Caco-2 (cell line): ENCODE data around the gene ENPP3. TPM values are rescaled to one million over a fixed set of nuclear protein-coding genes. Genes with fewer than 3 reads are reported as not detected.

Source experiments
- BruUV-seq: library from RNA; stranded (reverse); fragments of 400-500 nt; replicated peaks from 2 replicates; lab custom pipeline; 2021; lab: Mats Ljungman, UMichigan
- CTCF ChIA-PET: fragments of 300-600 bp; sonication (Branson Sonifier 250); formaldehyde crosslinking; loops from one replicate; lab custom pipeline; 2022; ENCODE audit warnings: antibody characterized with exemption; lab: Charles Lee
- POLR2A ChIA-PET: fragments of 300-600 bp; sonication (Branson Sonifier 250); formaldehyde crosslinking; loops from one replicate; lab custom pipeline; 2022; ENCODE audit warnings: antibody characterized with exemption; lab: Charles Lee
- DNase-seq, 2 experiments: peaks; one replicate each; pipeline versions ENCODE4 v3.0.0 to v3.0.0-alpha.2; 2020 to 2022
- H3K27me3 ChIP-seq: replicated peaks from 2 replicates; pipeline ENCODE4 v1.6.0; 2011; ENCODE audit warnings: low read length; ENCODE audit not compliant: control insufficient read depth, insufficient read depth
- H3K36me3 ChIP-seq: 2 replicates; pipeline ENCODE4 v1.5.1; 2011; ENCODE audit warnings: low read length; ENCODE audit not compliant: control insufficient read depth, insufficient read depth
- H3K4me1 ChIP-seq: fragments of 250-450 bp; sonication (Bioruptor Pico); 2 replicates; pipeline ENCODE4 v1.5.1; 2020; ENCODE audit warnings: mild to moderate bottlenecking
- H3K4me3 ChIP-seq: 2 replicates; pipeline ENCODE4 v1.5.1; 2011; ENCODE audit warnings: low read depth, mild to moderate bottlenecking, control low read depth, low read length
- H3K9me3 ChIP-seq: fragments of 250-450 bp; sonication (Bioruptor Pico); 2 replicates; pipeline ENCODE4 v1.5.1; 2020; ENCODE audit warnings: mild to moderate bottlenecking, moderate library complexity
- H3K27ac Mint-ChIP-seq: one replicate; pipeline ENCODE4 v1.8.0; 2022; ENCODE audit warnings: mixed read lengths; ENCODE audit not compliant: unreplicated experiment
- H3K27me3 Mint-ChIP-seq: one replicate; pipeline ENCODE4 v1.8.0; 2022; ENCODE audit warnings: mixed read lengths; ENCODE audit not compliant: insufficient read depth, unreplicated experiment
- H3K36me3 Mint-ChIP-seq: one replicate; pipeline ENCODE4 v1.8.0; 2022; ENCODE audit warnings: mild to moderate bottlenecking, mixed read lengths; ENCODE audit not compliant: insufficient read depth, unreplicated experiment
- H3K4me1 Mint-ChIP-seq: one replicate; pipeline ENCODE4 v1.8.0; 2022; ENCODE audit warnings: low read depth, mixed read lengths; ENCODE audit not compliant: unreplicated experiment
- H3K4me3 Mint-ChIP-seq: one replicate; pipeline ENCODE4 v1.8.0; 2022; ENCODE audit warnings: mild to moderate bottlenecking, moderate library complexity, mixed read lengths; ENCODE audit not compliant: unreplicated experiment
- H3K9me3 Mint-ChIP-seq: one replicate; pipeline ENCODE4 v1.8.0; 2022; ENCODE audit warnings: mixed read lengths; ENCODE audit not compliant: unreplicated experiment
- intact Hi-C: fragments of 100-400 bp; cut with micrococcal nuclease; formaldehyde crosslinking; loops from one replicate; pipeline ENCODE4 v1.10.0; 2022; ENCODE audit not compliant: unreplicated experiment
- total RNA-seq: library from RNA; stranded (reverse); gene quantifications from 2 replicates; pipeline ENCODE4 v1.2.3, GENCODE V29; 2022
- TF ChIP-seq, protein P1 (sequence below), 2 experiments: fragments of 200-600 bp in 1 of 2; IDR thresholded peaks; 1 replicate in 1 of 2; 2 replicates in 1 of 2; pipeline versions ENCODE4 v1.5.1 to v1.8.0; 2011 to 2022; ENCODE audit warnings: antibody characterized with exemption in 1 of 2, control low read depth in 1 of 2, inconsistent platforms in 1 of 2, low read depth in 1 of 2, low read length in 1 of 2, mild to moderate bottlenecking in 1 of 2, moderate library complexity in 1 of 2; ENCODE audit not compliant: insufficient read depth in 1 of 2, severe bottlenecking in 1 of 2, unreplicated experiment in 1 of 2

Gene ENPP3
- total RNA-seq, 1 experiment from 2014 or later: not detected

DNA sequence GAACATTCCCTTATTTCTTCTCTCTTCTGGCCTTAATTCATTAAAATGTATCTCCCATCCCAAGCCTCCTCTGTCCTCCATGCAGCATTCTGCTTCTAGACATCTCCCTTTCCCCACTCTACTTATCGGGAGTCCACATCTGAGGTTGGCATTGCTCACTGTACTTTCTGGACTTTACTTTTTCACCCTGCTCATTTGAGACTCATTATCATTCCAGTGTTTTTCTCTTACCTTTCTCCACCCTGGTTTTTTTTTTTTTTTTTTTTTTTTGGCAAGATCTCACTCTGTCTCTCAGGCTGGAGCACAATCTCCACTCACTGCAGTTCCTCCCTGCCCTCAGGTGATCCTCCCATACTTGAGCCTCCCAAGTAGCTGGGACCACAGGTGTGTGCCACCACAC, 4.5 kb downstream of the ENPP3 start:
- no TSS peak for BruUV-seq
- ChIA-PET POLR2A (no interaction called here), CTCF (no interaction called here)
- Mint-ChIP-seq H3K9me3 (no peaks in the 10 kb centered on the region), H3K27me3 (peaks cover 4% of the 10 kb centered on the region), H3K4me3 (no peak overlapping the region), H3K36me3 (no peaks in the 10 kb centered on the region), H3K27ac (no peak overlapping the region), H3K4me1 (no peaks in the 10 kb centered on the region)
- Histone ChIP-seq H3K4me1 (no peaks in the 10 kb centered on the region), H3K36me3 (no peaks in the 10 kb centered on the region), H3K27me3 (no peaks in the 10 kb centered on the region), H3K4me3 (no peak overlapping the region), H3K9me3 (no peaks in the 10 kb centered on the region)
- intact Hi-C loops: no loop called here
- TF ChIP-seq, protein P1, sequence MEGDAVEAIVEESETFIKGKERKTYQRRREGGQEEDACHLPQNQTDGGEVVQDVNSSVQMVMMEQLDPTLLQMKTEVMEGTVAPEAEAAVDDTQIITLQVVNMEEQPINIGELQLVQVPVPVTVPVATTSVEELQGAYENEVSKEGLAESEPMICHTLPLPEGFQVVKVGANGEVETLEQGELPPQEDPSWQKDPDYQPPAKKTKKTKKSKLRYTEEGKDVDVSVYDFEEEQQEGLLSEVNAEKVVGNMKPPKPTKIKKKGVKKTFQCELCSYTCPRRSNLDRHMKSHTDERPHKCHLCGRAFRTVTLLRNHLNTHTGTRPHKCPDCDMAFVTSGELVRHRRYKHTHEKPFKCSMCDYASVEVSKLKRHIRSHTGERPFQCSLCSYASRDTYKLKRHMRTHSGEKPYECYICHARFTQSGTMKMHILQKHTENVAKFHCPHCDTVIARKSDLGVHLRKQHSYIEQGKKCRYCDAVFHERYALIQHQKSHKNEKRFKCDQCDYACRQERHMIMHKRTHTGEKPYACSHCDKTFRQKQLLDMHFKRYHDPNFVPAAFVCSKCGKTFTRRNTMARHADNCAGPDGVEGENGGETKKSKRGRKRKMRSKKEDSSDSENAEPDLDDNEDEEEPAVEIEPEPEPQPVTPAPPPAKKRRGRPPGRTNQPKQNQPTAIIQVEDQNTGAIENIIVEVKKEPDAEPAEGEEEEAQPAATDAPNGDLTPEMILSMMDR (IDR thresholded peaks at IDR 0.05; ENCODE audit: insufficient read depth in 1 of 2, low read depth in 1 of 2, low read length in 1 of 2, severe bottlenecking in 1 of 2, unreplicated experiment in 1 of 2): no peak
- no peak for DNase-seq

GRCh38 chr6:131642565-131642964, 5.5 kb downstream of the ENPP3 start:
- no peak overlapping the region for H3K4me3 Mint-ChIP-seq
- TF ChIP-seq, protein P1 (IDR thresholded peaks at IDR 0.05; ENCODE audit: insufficient read depth in 1 of 2, low read depth in 1 of 2, low read length in 1 of 2, severe bottlenecking in 1 of 2, unreplicated experiment in 1 of 2): no peak
- Histone ChIP-seq H3K4me1 (no peaks in the 10 kb centered on the region), H3K9me3 (no peaks in the 10 kb centered on the region), H3K36me3 (no peaks in the 10 kb centered on the region), H3K4me3 (no peak overlapping the region), H3K27me3 (no peaks in the 10 kb centered on the region)
- H3K4me1 Mint-ChIP-seq: no peaks in the 10 kb centered on the region
- no peaks in the 10 kb centered on the region for H3K9me3 Mint-ChIP-seq
- peaks cover 4% of the 10 kb centered on the region for H3K27me3 Mint-ChIP-seq
- no peak for DNase-seq
- ChIA-PET CTCF (no interaction called here), POLR2A (no interaction called here)
- intact Hi-C loops: no loop called here
- no peak overlapping the region for H3K27ac Mint-ChIP-seq
- no TSS peak for BruUV-seq
- H3K36me3 Mint-ChIP-seq: no peaks in the 10 kb centered on the region

GRCh38 chr6:131642987-131643611, 6.0 kb downstream of the ENPP3 start:
- ChIA-PET CTCF (no interaction called here), POLR2A (no interaction called here)
- Mint-ChIP-seq H3K27me3 (peaks cover 4% of the 10 kb centered on the region), H3K4me3 (no peak overlapping the region), H3K36me3 (no peaks in the 10 kb centered on the region), H3K4me1 (no peaks in the 10 kb centered on the region), H3K27ac (no peak overlapping the region), H3K9me3 (no peaks in the 10 kb centered on the region)
- TF ChIP-seq, protein P1 (IDR thresholded peaks at IDR 0.05; ENCODE audit: insufficient read depth in 1 of 2, low read depth in 1 of 2, low read length in 1 of 2, severe bottlenecking in 1 of 2, unreplicated experiment in 1 of 2): no peak
- no peaks in the 10 kb centered on the region for H3K4me1 ChIP-seq
- no peaks in the 10 kb centered on the region for H3K9me3 ChIP-seq
- DNase-seq: no peak
- H3K27me3 ChIP-seq: no peaks in the 10 kb centered on the region
- intact Hi-C loops: no loop called here
- BruUV-seq: no TSS peak
- no peaks in the 10 kb centered on the region for H3K36me3 ChIP-seq
- no peak overlapping the region for H3K4me3 ChIP-seq
